GM19455 (cell line): Measurements from ENCODE around the gene GMPPA.

Source experiments
- ATAC-seq: cut with Tn5 transposase; IDR thresholded peaks from one replicate; pipeline ENCODE4 v1.9.1; 2021; ENCODE audit not compliant: unreplicated experiment

GMPPA gene

GRCh38 chr2:219517954-219518778 is 19.5 kb downstream of the GMPPA start:
- no peak for ATAC-seq

DNA sequence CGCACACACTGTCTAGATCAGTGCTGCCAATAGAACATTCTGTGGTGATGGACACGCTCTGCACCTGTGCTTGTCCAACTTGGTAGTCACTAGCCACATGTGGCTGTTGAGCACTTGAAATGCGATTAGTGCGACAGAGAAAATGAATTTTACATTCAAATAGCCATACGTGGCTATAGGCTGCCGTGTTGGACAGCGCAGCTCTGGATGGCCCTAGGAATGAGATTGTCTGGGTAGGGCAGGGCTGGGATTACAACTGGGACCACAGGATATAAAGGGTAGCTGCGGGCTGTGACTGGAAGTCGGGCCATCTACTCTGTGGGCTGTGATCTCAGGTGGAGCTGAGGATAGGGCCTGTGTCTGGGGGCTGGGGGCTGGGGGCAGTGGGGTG is 20.8 kb downstream of the GMPPA start:
- ATAC-seq = no peak

DNA sequence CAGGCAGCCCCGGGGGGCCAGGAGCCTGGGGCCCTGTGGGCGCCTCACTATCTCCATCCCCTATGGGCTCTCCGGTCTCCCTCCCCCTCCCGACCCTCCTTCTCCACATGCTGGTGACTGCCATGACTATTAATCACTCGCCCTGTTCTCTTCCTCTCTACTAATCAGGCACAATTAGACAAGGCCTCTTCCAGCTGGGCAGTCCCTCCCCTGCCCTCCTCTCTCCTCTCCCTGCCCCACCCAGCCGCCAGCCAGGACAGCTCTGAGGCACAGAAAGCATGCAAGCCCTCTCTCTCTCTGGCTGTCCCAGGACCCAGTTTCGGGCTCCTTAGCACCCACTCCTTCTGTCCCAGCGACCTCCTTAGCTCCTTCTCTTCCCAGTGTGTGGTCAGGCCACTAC is 21.4 kb downstream of the GMPPA start:
- no peak for ATAC-seq

DNA sequence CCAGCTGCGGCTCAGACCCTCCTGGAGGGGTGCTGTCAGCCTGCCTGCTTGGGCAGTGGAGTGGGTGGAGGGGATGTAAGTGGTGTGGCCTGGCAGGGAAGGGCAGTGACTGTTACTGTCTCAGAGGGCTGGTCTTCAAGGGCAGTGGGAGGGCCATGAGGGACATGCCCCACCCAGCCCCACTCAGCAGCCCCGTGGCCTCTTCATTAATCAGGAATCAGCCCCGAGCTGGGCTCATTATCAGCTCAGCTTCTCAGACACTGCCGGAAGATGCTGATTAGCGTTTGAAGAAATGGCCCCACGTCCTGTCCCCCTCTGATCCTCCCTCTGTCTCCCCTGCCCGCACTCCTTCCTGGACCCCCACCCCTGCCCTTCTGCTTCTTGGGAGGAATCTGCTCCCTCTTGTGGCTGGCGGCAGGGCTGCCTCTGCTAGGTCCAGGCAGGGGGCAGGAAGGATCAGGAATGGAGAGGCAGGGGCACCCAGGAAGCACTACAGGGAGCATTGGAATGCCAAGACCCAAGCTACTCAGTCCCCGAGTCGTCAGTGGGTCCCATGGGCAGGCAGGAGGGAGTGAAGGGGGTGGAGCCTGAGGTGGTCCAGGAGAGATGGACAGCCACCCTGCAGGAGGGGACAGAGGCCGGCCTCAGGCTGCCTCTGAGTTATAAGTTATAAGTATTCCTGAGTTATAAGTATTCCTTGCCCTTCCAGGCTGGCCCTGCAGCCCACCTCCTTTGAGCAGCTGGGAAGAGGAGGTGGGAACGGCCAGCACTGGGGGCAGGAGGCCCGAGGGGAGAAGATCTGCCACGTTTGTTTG is 22.6 kb downstream of the GMPPA start:
- no peak for ATAC-seq

DNA sequence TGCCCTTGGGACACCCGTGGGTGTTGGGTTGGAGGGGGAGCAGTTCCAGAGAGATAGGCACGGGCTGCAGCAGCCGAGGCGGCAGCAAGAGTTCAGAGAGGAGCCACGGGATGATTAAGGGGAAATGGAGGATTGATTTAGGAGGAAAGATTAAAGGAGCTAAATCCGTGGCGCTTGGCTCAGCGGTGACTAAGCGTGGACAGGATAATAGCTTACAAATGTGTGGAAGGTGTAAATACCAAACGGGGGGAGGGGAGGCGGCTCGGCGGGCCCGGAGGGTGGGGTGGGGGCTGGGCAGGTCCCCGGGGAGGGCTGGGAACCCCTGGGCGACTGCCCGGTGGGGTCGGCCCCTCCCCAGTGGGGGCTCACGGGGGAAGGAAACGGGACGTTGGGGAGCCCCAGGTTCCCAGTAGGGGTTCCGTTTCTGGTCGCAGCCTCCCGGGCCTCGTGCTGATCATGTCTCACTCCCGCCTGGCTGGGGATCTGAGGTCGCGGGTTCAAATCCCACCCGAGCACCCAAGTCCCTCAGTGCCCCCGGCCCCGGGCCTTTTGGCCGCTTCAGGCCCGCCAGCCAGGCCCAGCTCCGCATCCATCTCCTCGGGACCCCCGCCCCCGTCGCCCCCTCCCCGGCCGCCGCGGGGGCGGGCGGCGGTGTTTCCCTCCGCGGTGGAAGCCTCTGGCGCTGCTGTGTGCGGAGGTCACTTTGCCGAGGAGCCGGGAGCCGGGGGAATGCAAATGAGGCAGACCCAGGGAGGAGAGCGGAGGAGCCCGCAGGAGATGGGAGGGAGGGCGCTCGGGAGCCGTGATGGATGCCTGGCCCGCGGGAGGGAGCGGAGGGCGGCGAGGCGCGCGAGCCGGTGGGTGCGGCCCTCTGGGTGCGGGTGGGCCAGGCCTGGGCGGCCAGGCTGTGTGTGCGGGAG is 23.7 kb downstream of the GMPPA start:
- ATAC-seq = no peak

DNA sequence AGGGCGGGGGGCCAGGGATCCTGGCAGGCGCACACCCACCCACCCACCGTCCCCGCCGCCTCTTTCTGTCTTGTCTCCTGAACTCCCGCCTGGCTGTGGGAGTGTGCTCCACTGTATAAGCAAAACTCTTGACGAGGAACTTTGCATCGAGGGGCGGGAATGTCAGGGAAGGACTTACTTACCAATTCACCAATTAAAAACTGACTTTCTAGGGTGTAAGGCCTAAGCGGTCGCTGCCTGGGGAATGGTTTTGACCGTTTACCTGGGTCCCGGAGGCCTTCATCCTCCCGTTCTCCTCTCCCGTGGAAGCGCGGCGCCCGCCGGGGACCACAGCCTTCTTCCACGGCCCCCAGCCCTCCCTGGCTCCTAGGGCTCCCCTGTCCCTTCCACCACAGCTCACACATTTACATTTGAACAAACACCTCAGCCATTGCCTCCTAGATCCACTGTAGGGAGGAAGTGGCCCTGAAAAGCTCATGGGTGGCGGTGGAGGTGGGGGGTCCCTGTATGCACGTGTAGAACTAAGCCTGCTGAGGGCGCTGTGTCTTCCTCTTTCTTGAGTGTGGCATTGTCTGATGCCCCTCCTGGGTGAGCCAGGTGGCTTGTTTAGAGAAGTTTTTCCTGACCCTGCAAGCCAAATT is 24.5 kb downstream of the GMPPA start:
- ATAC-seq = no peak

DNA sequence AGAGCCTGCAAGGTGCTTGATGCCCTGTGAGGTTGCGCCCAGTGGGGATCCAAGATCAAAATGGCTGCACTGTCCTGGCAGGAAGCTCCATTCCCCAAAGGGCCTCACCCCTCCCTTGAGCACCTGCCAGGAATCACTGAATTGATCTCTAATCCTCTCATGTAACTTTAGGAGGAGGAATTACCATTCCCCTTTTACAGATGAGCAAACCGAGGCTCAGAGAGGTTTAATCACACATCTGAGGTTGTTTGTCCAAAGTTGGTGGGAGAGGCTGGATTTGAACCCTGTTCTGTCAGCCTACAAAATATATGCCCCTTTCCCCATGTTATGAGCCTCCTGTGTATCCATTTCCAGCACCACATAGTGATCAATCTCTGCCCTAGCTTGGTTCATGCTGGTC is 26.1 kb downstream of the GMPPA start:
- no peak for ATAC-seq

- ATAC-seq = no peak
These were observed 27.0 kb downstream of the GMPPA start for GRCh38 chr2:219525533-219526232.

DNA sequence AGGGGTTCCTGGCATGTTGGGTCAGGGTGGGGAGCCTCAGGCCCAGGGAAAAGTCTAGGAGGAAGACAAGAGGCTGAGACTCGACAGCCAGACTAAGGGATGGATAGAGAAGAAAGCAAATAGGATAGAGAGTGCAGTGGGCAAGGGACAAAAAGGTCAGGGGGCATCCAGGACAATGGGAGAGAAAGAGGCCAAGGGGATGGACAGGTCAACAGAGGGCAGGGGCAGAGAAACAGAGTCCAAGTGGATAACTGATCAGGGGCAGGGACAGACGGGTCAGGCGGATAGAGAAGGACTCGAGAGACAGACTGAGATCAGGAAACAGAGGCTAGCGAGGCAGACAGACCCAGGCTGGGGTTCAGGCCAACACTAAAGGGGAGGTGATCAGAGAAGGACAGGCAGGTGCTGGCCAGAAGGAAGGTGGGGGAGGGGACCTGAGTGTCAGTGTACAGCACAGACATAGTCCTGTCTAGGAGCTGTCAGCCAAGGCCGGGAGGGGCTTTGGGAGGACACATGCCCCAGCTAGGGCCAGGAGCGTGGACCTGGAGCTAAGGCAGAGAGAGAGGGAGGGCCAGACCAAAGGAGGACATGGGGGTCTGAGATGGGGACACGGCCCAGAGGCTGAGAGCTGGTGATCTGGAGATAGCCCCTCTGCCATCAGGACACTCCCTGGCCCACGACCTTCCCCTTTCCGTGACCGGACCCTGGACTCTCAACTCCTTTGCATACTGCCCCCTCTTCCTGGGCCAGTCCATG is 27.8 kb downstream of the GMPPA start:
- no peak for ATAC-seq

GRCh38 chr2:219527076-219527394 is 28.3 kb downstream of the GMPPA start:
- ATAC-seq = no peak

- no peak for ATAC-seq
These were observed 28.8 kb downstream of the GMPPA start for GRCh38 chr2:219527472-219527871.

- peak; percentile 87 for ATAC-seq
These were observed 31.6 kb downstream of the GMPPA start for GRCh38 chr2:219530048-219530963.

DNA sequence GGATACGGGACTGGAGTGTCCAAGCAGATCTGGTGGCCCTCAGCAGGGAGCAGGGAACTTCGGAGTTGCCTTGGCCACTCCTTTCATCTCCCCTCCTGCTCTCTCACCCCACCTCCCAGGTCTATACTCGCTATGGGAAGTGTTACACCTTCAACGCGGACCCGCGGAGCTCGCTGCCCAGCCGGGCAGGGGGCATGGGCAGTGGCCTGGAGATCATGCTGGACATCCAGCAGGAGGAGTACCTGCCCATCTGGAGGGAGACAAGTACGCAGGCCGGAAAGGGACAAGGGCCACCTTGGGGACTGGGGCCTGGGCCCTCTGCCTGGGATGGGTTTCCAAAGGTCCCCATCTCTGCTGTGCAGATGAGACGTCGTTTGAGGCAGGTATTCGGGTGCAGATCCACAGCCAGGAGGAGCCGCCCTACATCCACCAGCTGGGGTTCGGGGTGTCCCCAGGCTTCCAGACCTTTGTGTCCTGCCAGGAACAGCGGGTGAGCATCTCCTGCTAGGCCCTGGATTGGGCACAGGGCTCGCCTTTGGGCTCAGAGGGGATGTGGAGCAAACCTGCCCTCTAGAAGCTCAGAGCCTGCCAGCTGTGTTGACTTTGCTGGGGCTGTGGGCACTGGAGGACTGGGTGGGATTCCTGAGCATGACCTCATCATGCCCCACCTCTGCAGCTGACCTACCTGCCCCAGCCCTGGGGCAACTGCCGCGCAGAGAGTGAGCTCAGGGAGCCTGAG is 33.1 kb downstream of the GMPPA start:
- ATAC-seq = no peak

DNA sequence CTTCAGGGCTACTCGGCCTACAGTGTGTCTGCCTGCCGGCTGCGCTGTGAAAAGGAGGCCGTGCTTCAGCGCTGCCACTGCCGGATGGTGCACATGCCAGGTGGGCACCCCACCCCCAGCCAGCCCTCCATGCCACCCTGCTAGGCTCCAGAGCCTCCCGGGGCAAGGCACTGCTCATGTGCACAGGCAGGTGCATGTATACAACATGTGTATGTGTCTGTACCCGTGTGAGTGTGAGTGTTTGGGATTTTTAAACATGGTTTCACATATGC is 33.6 kb downstream of the GMPPA start:
- ATAC-seq = no peak

- ATAC-seq = no peak
These were observed 35.4 kb downstream of the GMPPA start for GRCh38 chr2:219533930-219534661.

GRCh38 chr2:219536425-219536824 is 37.7 kb downstream of the GMPPA start:
- no peak for ATAC-seq

- no peak for ATAC-seq
These were observed 38.3 kb downstream of the GMPPA start for GRCh38 chr2:219536967-219537366.
